Memory B cell (primary cell): ENCODE measurements around the gene RERE.

Experiments
- ATAC-seq: fragments of 150-1000 bp; cut with Tn5 transposase; 2 replicates; pipeline ENCODE4 v1.10.0; 2021; ENCODE audit warnings: low read depth, mild to moderate bottlenecking, moderate library complexity
- DNase-seq, 2 donors: peaks; one replicate each; pipeline ENCODE4 v3.0.0; 2022; ENCODE audit warnings: low spot score in 2 of 2
- H3K27ac Mint-ChIP-seq: one replicate; pipeline ENCODE4 v1.8.0; 2022; ENCODE audit warnings: mild to moderate bottlenecking, moderate library complexity, mixed read lengths
- H3K27me3 Mint-ChIP-seq: one replicate; pipeline ENCODE4 v1.8.0; 2022; ENCODE audit warnings: mixed read lengths
- H3K36me3 Mint-ChIP-seq: one replicate; pipeline ENCODE4 v1.8.0; 2022; ENCODE audit warnings: mild to moderate bottlenecking, mixed read lengths
- H3K4me1 Mint-ChIP-seq: one replicate; pipeline ENCODE4 v1.8.0; 2022; ENCODE audit warnings: mixed read lengths
- H3K4me3 Mint-ChIP-seq: one replicate; pipeline ENCODE4 v1.8.0; 2022; ENCODE audit warnings: mild to moderate bottlenecking, moderate library complexity, mixed read lengths
- H3K9me3 Mint-ChIP-seq: one replicate; pipeline ENCODE4 v1.8.0; 2022; ENCODE audit warnings: mixed read lengths

The RERE gene

GRCh38 chr1:8551057-8551456 is 266.4 kb downstream of the RERE start:
- H3K4me3 Mint-ChIP-seq: no peak overlapping the region
- ATAC-seq (no peak), DNase-seq (no peak)
- peaks cover 19% of the 10 kb centered on the region for H3K4me1 Mint-ChIP-seq
- H3K27ac Mint-ChIP-seq: peak overlapping the region; percentile 48
- no peaks in the 10 kb centered on the region for H3K27me3 Mint-ChIP-seq
- peaks cover 30% of the 10 kb centered on the region for H3K36me3 Mint-ChIP-seq
- no peaks in the 10 kb centered on the region for H3K9me3 Mint-ChIP-seq

GRCh38 chr1:8547791-8548190 is 269.6 kb downstream of the RERE start:
- Mint-ChIP-seq H3K9me3 (no peaks in the 10 kb centered on the region), H3K27me3 (no peaks in the 10 kb centered on the region)
- ATAC-seq: no peak

GRCh38 chr1:8545078-8545477 is 272.4 kb downstream of the RERE start:
- peak; percentile 82 for ATAC-seq
- peaks cover 20% of the 10 kb centered on the region for H3K4me1 Mint-ChIP-seq
- H3K36me3 Mint-ChIP-seq: peaks cover 32% of the 10 kb centered on the region
- H3K27ac Mint-ChIP-seq: peak overlapping the region; percentile 62
- no peaks in the 10 kb centered on the region for H3K27me3 Mint-ChIP-seq
- no peaks in the 10 kb centered on the region for H3K9me3 Mint-ChIP-seq
- DNase-seq: no peak
- peak overlapping the region; percentile 53 for H3K4me3 Mint-ChIP-seq

More at GRCh38 chr1:8547791-8548190, 269.6 kb downstream of the RERE start:
- Mint-ChIP-seq H3K27ac (no peak overlapping the region), H3K4me3 (no peak overlapping the region), H3K4me1 (peaks cover 22% of the 10 kb centered on the region), H3K36me3 (peaks cover 30% of the 10 kb centered on the region)
- DNase-seq: no peak

- Mint-ChIP-seq H3K36me3 (peaks cover 32% of the 10 kb centered on the region), H3K9me3 (no peaks in the 10 kb centered on the region), H3K4me3 (no peak overlapping the region), H3K27ac (peak overlapping the region; percentile 62), H3K27me3 (no peaks in the 10 kb centered on the region), H3K4me1 (peaks cover 22% of the 10 kb centered on the region)
- DNase-seq (no peak), ATAC-seq (no peak)
Observed at GRCh38 chr1:8544644-8545043, 272.8 kb downstream of the RERE start.

- no peak for ATAC-seq
- no peaks in the 10 kb centered on the region for H3K9me3 Mint-ChIP-seq
- H3K27me3 Mint-ChIP-seq: no peaks in the 10 kb centered on the region
- no peak for DNase-seq
- H3K4me3 Mint-ChIP-seq: no peak overlapping the region
- no peak overlapping the region for H3K27ac Mint-ChIP-seq
- peaks cover 24% of the 10 kb centered on the region for H3K4me1 Mint-ChIP-seq
- peaks cover 28% of the 10 kb centered on the region for H3K36me3 Mint-ChIP-seq
Observed at GRCh38 chr1:8543965-8544364, 273.5 kb downstream of the RERE start.

- no peaks in the 10 kb centered on the region for H3K27me3 Mint-ChIP-seq
- no peaks in the 10 kb centered on the region for H3K9me3 Mint-ChIP-seq
- DNase-seq (no peak), ATAC-seq (no peak)
- peaks cover 22% of the 10 kb centered on the region for H3K36me3 Mint-ChIP-seq
- H3K27ac Mint-ChIP-seq: no peak overlapping the region
- peaks cover 16% of the 10 kb centered on the region for H3K4me1 Mint-ChIP-seq
- H3K4me3 Mint-ChIP-seq: no peak overlapping the region
Observed at GRCh38 chr1:8541961-8542521, 275.4 kb downstream of the RERE start.

- Mint-ChIP-seq H3K36me3 (peaks cover 22% of the 10 kb centered on the region), H3K4me1 (peaks cover 12% of the 10 kb centered on the region), H3K4me3 (no peak overlapping the region)
Observed at GRCh38 chr1:8540971-8541370, 276.5 kb downstream of the RERE start.

GRCh38 chr1:8540261-8540941 is 277.0 kb downstream of the RERE start:
- no peaks in the 10 kb centered on the region for H3K27me3 Mint-ChIP-seq
- H3K4me3 Mint-ChIP-seq: no peak overlapping the region
- DNase-seq (no peak), ATAC-seq (no peak)
- peaks cover 24% of the 10 kb centered on the region for H3K36me3 Mint-ChIP-seq
- H3K27ac Mint-ChIP-seq: peak overlapping the region; percentile 62
- H3K9me3 Mint-ChIP-seq: no peaks in the 10 kb centered on the region
- peaks cover 14% of the 10 kb centered on the region for H3K4me1 Mint-ChIP-seq

More at GRCh38 chr1:8540971-8541370, 276.5 kb downstream of the RERE start:
- ATAC-seq (no peak), DNase-seq (no peak)
- no peak overlapping the region for H3K27ac Mint-ChIP-seq
- no peaks in the 10 kb centered on the region for H3K27me3 Mint-ChIP-seq
- no peaks in the 10 kb centered on the region for H3K9me3 Mint-ChIP-seq

GRCh38 chr1:8539683-8540082 is 277.8 kb downstream of the RERE start:
- H3K4me3 Mint-ChIP-seq: no peak overlapping the region
- H3K4me1 Mint-ChIP-seq: peaks cover 9% of the 10 kb centered on the region
- peaks cover 18% of the 10 kb centered on the region for H3K36me3 Mint-ChIP-seq
- H3K27me3 Mint-ChIP-seq: no peaks in the 10 kb centered on the region
- H3K27ac Mint-ChIP-seq: no peak overlapping the region
- peak; percentile 53 for ATAC-seq
- no peak for DNase-seq
- no peaks in the 10 kb centered on the region for H3K9me3 Mint-ChIP-seq

GRCh38 chr1:8538502-8538901 is 278.9 kb downstream of the RERE start:
- Mint-ChIP-seq H3K9me3 (no peaks in the 10 kb centered on the region), H3K4me3 (no peak overlapping the region), H3K27ac (no peak overlapping the region), H3K4me1 (peaks cover 14% of the 10 kb centered on the region), H3K27me3 (no peaks in the 10 kb centered on the region), H3K36me3 (peaks cover 10% of the 10 kb centered on the region)
- DNase-seq: no peak
- ATAC-seq: no peak

GRCh38 chr1:8537991-8538390 is 279.4 kb downstream of the RERE start:
- Mint-ChIP-seq H3K27me3 (no peaks in the 10 kb centered on the region), H3K27ac (no peak overlapping the region), H3K4me3 (no peak overlapping the region), H3K4me1 (peaks cover 19% of the 10 kb centered on the region), H3K36me3 (peaks cover 10% of the 10 kb centered on the region), H3K9me3 (no peaks in the 10 kb centered on the region)
- DNase-seq: no peak
- no peak for ATAC-seq

GRCh38 chr1:8536515-8536914 is 280.9 kb downstream of the RERE start:
- Mint-ChIP-seq H3K27me3 (no peaks in the 10 kb centered on the region), H3K4me3 (no peak overlapping the region), H3K36me3 (peaks cover 10% of the 10 kb centered on the region), H3K4me1 (peaks cover 23% of the 10 kb centered on the region), H3K27ac (no peak overlapping the region), H3K9me3 (no peaks in the 10 kb centered on the region)
- DNase-seq (no peak), ATAC-seq (no peak)

- Mint-ChIP-seq H3K27me3 (no peaks in the 10 kb centered on the region), H3K36me3 (peaks cover 9% of the 10 kb centered on the region), H3K27ac (peak overlapping the region; percentile 93), H3K9me3 (no peaks in the 10 kb centered on the region), H3K4me3 (peak overlapping the region; percentile 81), H3K4me1 (peaks cover 27% of the 10 kb centered on the region)
- no peak for DNase-seq
- ATAC-seq: peak; percentile 56
Observed at GRCh38 chr1:8533907-8534306, 283.5 kb downstream of the RERE start.

GRCh38 chr1:8533124-8533523 is 284.3 kb downstream of the RERE start:
- Mint-ChIP-seq H3K4me1 (peaks cover 27% of the 10 kb centered on the region), H3K9me3 (no peaks in the 10 kb centered on the region), H3K27ac (peak overlapping the region; percentile 93), H3K4me3 (peak overlapping the region; percentile 81), H3K36me3 (peaks cover 7% of the 10 kb centered on the region), H3K27me3 (no peaks in the 10 kb centered on the region)
- ATAC-seq (peak; percentile 77), DNase-seq (no peak)

GRCh38 chr1:8529901-8530300 is 287.5 kb downstream of the RERE start:
- H3K27ac Mint-ChIP-seq: peak overlapping the region; percentile 77
- peaks cover 29% of the 10 kb centered on the region for H3K4me1 Mint-ChIP-seq
- no peak for ATAC-seq
- DNase-seq: no peak
- no peak overlapping the region for H3K4me3 Mint-ChIP-seq
- peaks cover 5% of the 10 kb centered on the region for H3K36me3 Mint-ChIP-seq
- no peaks in the 10 kb centered on the region for H3K27me3 Mint-ChIP-seq
- H3K9me3 Mint-ChIP-seq: no peaks in the 10 kb centered on the region
